ENCODE measurements around the gene CNGA1.
"Not testable (repeated sequence)": the region's sequence is repeated elsewhere in the genome, so short reads cannot be mapped to it uniquely, and the experiment has no call there.

The CNGA1 gene

GRCh38 chr4:48030470-48030869 lies 14.0 kb upstream of the CNGA1 start:
- DNase-seq (ENCODE audit: low spot score): no peak

GRCh38 chr4:48028696-48029095 lies 12.2 kb upstream of the CNGA1 start:
- no peak for DNase-seq (ENCODE audit: low spot score)

GRCh38 chr4:48027653-48028052 lies 11.2 kb upstream of the CNGA1 start:
- DNase-seq (ENCODE audit: low spot score): no peak

- peak; percentile 49 for DNase-seq (ENCODE audit: low spot score)
Observed at GRCh38 chr4:48025005-48025404, 8.5 kb upstream of the CNGA1 start.

GRCh38 chr4:48024522-48024921 lies 8.0 kb upstream of the CNGA1 start:
- DNase-seq (ENCODE audit: low spot score): peak; percentile 33

- no peak for DNase-seq (ENCODE audit: low spot score)
Observed at GRCh38 chr4:48022192-48022799, 5.8 kb upstream of the CNGA1 start.

GRCh38 chr4:48021100-48021499 lies 4.6 kb upstream of the CNGA1 start:
- no peak for DNase-seq (ENCODE audit: low spot score)

- DNase-seq (ENCODE audit: low spot score): no peak
Observed at GRCh38 chr4:48018112-48018511, 1.6 kb upstream of the CNGA1 start.

GRCh38 chr4:48017108-48017571 lies 659 bp upstream of the CNGA1 start:
- DNase-seq (ENCODE audit: low spot score): peak; percentile 19

GRCh38 chr4:48015678-48016077 lies 803 bp downstream of the CNGA1 start:
- DNase-seq (ENCODE audit: low spot score): no peak

- DNase-seq (ENCODE audit: low spot score): no peak
Observed at GRCh38 chr4:48015216-48015615, 1.3 kb downstream of the CNGA1 start.

- no peak for DNase-seq (ENCODE audit: low spot score)
Observed at GRCh38 chr4:48012824-48013223, 3.7 kb downstream of the CNGA1 start.

GRCh38 chr4:48011722-48012121 lies 4.8 kb downstream of the CNGA1 start:
- no peak for DNase-seq (ENCODE audit: low spot score)

- DNase-seq (ENCODE audit: low spot score): not testable (repeated sequence)
Observed at GRCh38 chr4:48010906-48011305, 5.6 kb downstream of the CNGA1 start.

- no peak for DNase-seq (ENCODE audit: low spot score)
Observed at GRCh38 chr4:48008021-48008596, 8.4 kb downstream of the CNGA1 start.

GRCh38 chr4:48005781-48006180 lies 10.7 kb downstream of the CNGA1 start:
- no peak for DNase-seq (ENCODE audit: low spot score)

GRCh38 chr4:48003568-48003967 lies 12.9 kb downstream of the CNGA1 start:
- not testable (repeated sequence) for DNase-seq (ENCODE audit: low spot score)

- DNase-seq (ENCODE audit: low spot score): no peak
Observed at GRCh38 chr4:48002267-48002666, 14.2 kb downstream of the CNGA1 start.

GRCh38 chr4:47996021-47996420 lies 20.5 kb downstream of the CNGA1 start:
- DNase-seq (ENCODE audit: low spot score): no peak

GRCh38 chr4:47992475-47992874 lies 24.0 kb downstream of the CNGA1 start:
- DNase-seq (ENCODE audit: low spot score): not testable (repeated sequence)

- no peak for DNase-seq (ENCODE audit: low spot score)
Observed at GRCh38 chr4:47990145-47990544, 26.3 kb downstream of the CNGA1 start.

- DNase-seq (ENCODE audit: low spot score): no peak
Observed at GRCh38 chr4:47974566-47974965, 41.9 kb downstream of the CNGA1 start.

GRCh38 chr4:47972721-47973120 lies 43.8 kb downstream of the CNGA1 start:
- DNase-seq (ENCODE audit: low spot score): no peak

GRCh38 chr4:47972181-47972580 lies 44.3 kb downstream of the CNGA1 start:
- no peak for DNase-seq (ENCODE audit: low spot score)
